ENCODE measurements around the gene LEF1. TPM values are rescaled to one million over a fixed set of nuclear protein-coding genes. Genes with fewer than 3 reads are reported as not detected.

The LEF1 gene
- total and polyA plus RNA-seq, 9 of the 15 experiments (the other 6 are each of a cell fraction or from before 2014, with no cell fraction given) = 15.1 to 81.1 (median 29.7) TPM

GRCh38 chr4:108037884-108038283, 130.8 kb downstream of the LEF1 start:
- POLR2A ChIA-PET = interaction anchor here (1.0 kb wide), 1 partner anchor 10 kb away, joined by 4 read pairs; no protein-coding TSS in a partner anchor
- TF ChIP-seq BRF1 (IDR thresholded peaks at IDR 0.05; ENCODE audit: borderline replicate concordance, extremely low read depth, insufficient read length) (no peak), STAT5B (CRISPR knock-in tag; IDR thresholded peaks at IDR 0.05) (no peak), PHB (CRISPR knock-in tag; IDR thresholded peaks at IDR 0.05) (no peak), SETDB1 (IDR thresholded peaks at IDR 0.05; ENCODE audit: low read length) (no peak), RBM34 (IDR thresholded peaks at IDR 0.05; ENCODE audit: borderline replicate concordance, insufficient read depth, low read length) (no peak), FOXA3 (CRISPR knock-in tag; conservative IDR thresholded peaks at IDR 0.05 in 1 of 2, IDR thresholded peaks at IDR 0.05 in 1 of 2) (no peak), NR0B1 (IDR thresholded peaks at IDR 0.05; ENCODE audit: partially characterized antibody) (no peak), ESRRB (CRISPR knock-in tag; IDR thresholded peaks at IDR 0.05; ENCODE audit: borderline replicate concordance) (no peak), ZNF143 (CRISPR knock-in tag; IDR thresholded peaks at IDR 0.05) (no peak), RFX7 (CRISPR knock-in tag; IDR thresholded peaks at IDR 0.05) (no peak), ZNF217 (CRISPR knock-in tag; IDR thresholded peaks at IDR 0.05) (no peak), STAT6 (CRISPR knock-in tag; IDR thresholded peaks at IDR 0.05) (no peak), ZFP30 (CRISPR knock-in tag; IDR thresholded peaks at IDR 0.05; ENCODE audit: borderline replicate concordance) (no peak), MTF1 (CRISPR knock-in tag; IDR thresholded peaks at IDR 0.05; ENCODE audit: borderline replicate concordance) (no peak), ELF1 (tag; IDR thresholded peaks at IDR 0.05) (no peak), HNRNPUL1 (IDR thresholded peaks at IDR 0.05; ENCODE audit: low read length) (no peak), TCF7L2 (IDR thresholded peaks at IDR 0.05; ENCODE audit: low read depth, low read length) (no peak), CTBP1 (IDR thresholded peaks at IDR 0.05; ENCODE audit: borderline replicate concordance) (no peak)

More at GRCh38 chr4:108037884-108038283, 130.8 kb downstream of the LEF1 start:
- no peak for ATAC-seq
- Histone ChIP-seq H3K27ac (ENCODE audit: extremely low read depth, low read depth, low read length) (no peak overlapping the region), H4K20me1 (replicated peaks; ENCODE audit: control insufficient read depth, insufficient read depth, low read length) (no peaks in the 10 kb centered on the region), H3K9me3 (replicated peaks; ENCODE audit: control insufficient read depth, insufficient read depth, low read depth, low read length) (no peaks in the 10 kb centered on the region), H3K9ac (ENCODE audit: insufficient read depth in 1 of 2, low read depth in 2 of 2, low read length in 2 of 2) (no peak overlapping the region), H3K4me2 (ENCODE audit: insufficient read depth, low read length) (no peak overlapping the region), H3K9me1 (ENCODE audit: control insufficient read depth, insufficient read depth, low read length) (no peaks in the 10 kb centered on the region), H3K4me1 (replicated peaks in 1 of 2; ENCODE audit: control insufficient read depth in 2 of 2, insufficient read depth in 2 of 2, low read length in 2 of 2) (no peaks in the 10 kb centered on the region), H2AFZ (ENCODE audit: low read depth, low read length) (no peak overlapping the region), H3K36me3 (ENCODE audit: control insufficient read depth, insufficient read depth, low read length) (peaks cover 15% of the 10 kb centered on the region; the same call in 2 of the 3 replicates), H3K79me2 (ENCODE audit: control insufficient read depth, insufficient read depth, low read length) (no peaks in the 10 kb centered on the region), H3K4me3 (no peak overlapping the region), H3K27me3 (ENCODE audit: control insufficient read depth in 2 of 2, insufficient read depth in 2 of 2, low read length in 2 of 2) (no peaks in the 10 kb centered on the region)
- no peak for DNase-seq (ENCODE audit: extremely low read depth in 1 of 4, low spot score in 3 of 4)
- intact Hi-C loops (cut with micrococcal nuclease) (loop anchor here (10.0 kb wide), 1 partner anchor 1367 kb away; no protein-coding TSS in a partner anchor), in situ Hi-C loops (cut with MboI) (no loop called here)
- FAIRE-seq = no peak
- CTCF ChIA-PET (ENCODE audit: low intra/inter-chr PET ratio) = no interaction called here
- WGBS (ENCODE audit: insufficient coverage, low coverage, missing lambda C conversion rate) = 52% methylated on average over 2 of the region's 2 CpGs
- no TSS peak for BruUV-seq (replicated peaks)

All from K562 (cell line).